ENCODE results near the gene ZNRD2.

The ZNRD2 gene

DNA sequence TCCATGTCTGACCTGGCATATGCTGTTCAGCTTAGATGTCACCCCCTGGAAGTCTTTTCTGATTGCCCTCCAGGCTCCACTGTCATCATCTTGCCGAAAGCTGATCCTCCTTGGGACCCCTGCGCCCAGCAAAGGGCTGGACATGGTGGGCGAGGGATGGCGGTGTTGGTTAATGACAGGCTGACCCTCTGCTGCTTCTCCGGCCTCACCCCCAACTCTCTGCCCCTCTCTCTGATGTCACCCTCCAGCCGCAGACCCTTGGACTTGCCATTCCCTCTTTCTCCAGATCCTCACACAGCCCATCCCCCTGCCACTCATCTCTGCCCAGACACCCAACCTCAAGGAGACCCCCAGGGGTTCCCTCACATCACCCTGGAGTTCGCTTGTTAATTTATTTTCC is 7.9 kb downstream of the ZNRD2 start:
- Mint-ChIP-seq H3K36me3 (peaks cover 42 to 65% of the 10 kb centered on the region in 2 donors), H3K27me3 (no peaks in the 10 kb centered on the region), H3K9me3 (no peaks in the 10 kb centered on the region), H3K27ac (peak overlapping the region; percentile 96), H3K4me3 (peak overlapping the region; percentile 88 to 90), H3K4me1 (peaks cover 47 to 75% of the 10 kb centered on the region in 2 donors)
- ATAC-seq (replicated peaks) (no peak), DNase-seq (no peak)

DNA sequence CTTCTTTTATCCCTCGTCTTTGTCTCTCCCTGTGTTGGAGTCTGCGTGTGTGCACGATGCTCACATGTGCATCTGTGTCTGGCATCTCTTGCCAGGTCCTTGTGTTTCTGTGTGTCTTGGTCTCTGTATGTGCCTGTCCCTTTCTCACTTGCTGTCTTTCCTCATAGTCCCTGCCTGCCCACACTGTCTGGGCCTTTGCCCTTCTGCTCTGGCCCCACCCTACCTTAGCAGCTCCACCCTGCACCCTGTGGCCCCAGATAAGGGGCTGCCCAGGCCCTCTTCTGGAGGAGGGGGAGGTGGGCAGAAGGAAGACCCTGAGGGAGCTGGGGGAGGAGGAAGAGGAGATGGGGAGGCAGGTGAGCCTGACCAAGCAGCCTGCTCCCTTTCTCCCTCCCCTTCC is 8.4 kb downstream of the ZNRD2 start:
- H3K4me1 Mint-ChIP-seq = peaks cover 46 to 75% of the 10 kb centered on the region in 2 donors
- DNase-seq (no peak), ATAC-seq (replicated peaks) (no peak)
- peak overlapping the region; percentile 88 to 90 for H3K4me3 Mint-ChIP-seq
- no peaks in the 10 kb centered on the region for H3K27me3 Mint-ChIP-seq
- peaks cover 44 to 68% of the 10 kb centered on the region in 2 donors for H3K36me3 Mint-ChIP-seq
- no peaks in the 10 kb centered on the region for H3K9me3 Mint-ChIP-seq
- peak overlapping the region; percentile 96 for H3K27ac Mint-ChIP-seq

DNA sequence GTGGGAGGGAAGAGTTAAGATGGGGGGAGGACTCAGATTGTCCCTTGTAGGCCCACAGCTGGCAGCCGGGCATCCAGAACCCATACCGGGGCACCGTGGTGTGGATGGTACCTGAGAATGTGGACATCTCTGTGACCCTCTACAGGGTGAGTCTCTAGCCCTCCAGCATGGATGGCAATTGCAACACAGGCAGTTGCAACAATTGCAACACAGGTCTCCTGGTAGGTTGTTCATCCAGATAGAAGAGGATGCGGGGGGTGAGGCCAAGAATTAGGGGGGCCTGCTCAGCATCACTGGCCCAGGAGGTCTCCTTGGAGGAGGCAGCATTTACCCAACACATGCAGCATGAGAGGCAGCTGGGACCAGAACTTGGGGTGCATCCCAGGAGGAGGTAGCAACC is 9.0 kb downstream of the ZNRD2 start:
- peaks cover 44 to 69% of the 10 kb centered on the region in 2 donors for H3K36me3 Mint-ChIP-seq

DNA sequence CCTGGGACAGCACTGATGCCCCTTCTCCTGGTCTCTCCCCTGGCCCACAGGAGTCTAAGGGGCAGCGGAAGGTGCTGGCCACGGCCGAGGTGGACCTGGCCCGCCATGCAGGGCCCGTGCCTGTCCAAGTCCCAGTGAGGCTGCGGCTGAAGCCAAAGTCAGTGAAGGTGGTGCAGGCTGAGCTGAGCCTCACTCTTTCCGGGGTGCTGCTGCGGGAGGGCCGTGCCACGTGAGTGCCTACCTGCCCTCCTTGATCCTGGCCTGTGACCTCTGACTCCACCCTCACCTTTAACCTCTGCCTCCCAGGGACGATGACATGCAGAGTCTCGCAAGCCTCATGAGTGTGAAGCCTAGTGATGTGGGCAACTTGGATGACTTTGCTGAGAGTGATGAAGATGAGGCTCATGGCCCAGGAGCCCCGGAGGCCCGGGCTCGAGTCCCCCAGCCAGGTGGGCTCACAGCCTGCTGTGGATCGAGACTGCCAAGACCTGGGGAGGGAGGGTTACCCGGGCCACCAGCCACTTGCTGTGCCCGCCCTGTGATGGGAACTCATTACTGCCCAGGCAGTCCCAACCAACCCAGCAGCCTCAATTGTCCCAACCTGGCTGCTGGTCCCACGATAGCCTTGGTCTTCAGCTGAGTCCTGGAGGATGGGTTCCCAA is 9.9 kb downstream of the ZNRD2 start:
- Mint-ChIP-seq H3K36me3 (peaks cover 47 to 73% of the 10 kb centered on the region in 2 donors), H3K27me3 (no peaks in the 10 kb centered on the region), H3K4me3 (no peak overlapping the region), H3K9me3 (no peaks in the 10 kb centered on the region), H3K27ac (peak overlapping the region; percentile 7), H3K4me1 (peaks cover 43 to 64% of the 10 kb centered on the region in 2 donors)
- DNase-seq (no peak), ATAC-seq (replicated peaks) (no peak)

More for the DNA sequence above, 9.0 kb downstream of the ZNRD2 start:
- peak overlapping the region; percentile 59 for H3K27ac Mint-ChIP-seq
- H3K4me1 Mint-ChIP-seq = peaks cover 48 to 70% of the 10 kb centered on the region in 2 donors
- H3K4me3 Mint-ChIP-seq = no peak overlapping the region
- H3K9me3 Mint-ChIP-seq = no peaks in the 10 kb centered on the region
- no peak for ATAC-seq (replicated peaks)
- no peaks in the 10 kb centered on the region for H3K27me3 Mint-ChIP-seq
- DNase-seq = no peak

DNA sequence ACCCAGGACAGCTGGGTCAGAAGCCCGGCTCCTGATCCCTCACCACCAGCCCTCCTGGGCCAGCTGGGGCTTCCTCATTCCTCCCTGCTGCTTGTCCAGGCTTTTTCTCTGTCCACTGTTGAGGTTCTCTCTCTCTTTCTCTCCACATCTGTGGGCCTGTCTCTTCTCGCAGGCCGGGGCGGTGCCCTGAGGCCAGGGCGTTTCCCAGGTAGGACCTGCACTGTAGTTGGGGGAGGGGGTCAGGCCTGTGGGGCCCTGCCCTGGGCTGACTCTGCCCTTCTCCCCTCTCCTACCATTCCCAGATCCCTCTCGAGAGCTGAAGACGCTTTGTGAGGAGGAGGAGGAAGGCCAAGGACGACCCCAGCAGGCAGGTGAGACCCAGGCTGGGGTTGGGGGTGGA is 10.5 kb downstream of the ZNRD2 start:
- ATAC-seq (replicated peaks) (no peak), DNase-seq (no peak)
- H3K4me1 Mint-ChIP-seq = peaks cover 40 to 63% of the 10 kb centered on the region in 2 donors
- H3K4me3 Mint-ChIP-seq = peak overlapping the region in 1 of 2 donors; percentile 26
- H3K9me3 Mint-ChIP-seq = no peaks in the 10 kb centered on the region
- no peaks in the 10 kb centered on the region for H3K27me3 Mint-ChIP-seq
- H3K36me3 Mint-ChIP-seq = peaks cover 50 to 74% of the 10 kb centered on the region in 2 donors
- H3K27ac Mint-ChIP-seq = peak overlapping the region; percentile 44

DNA sequence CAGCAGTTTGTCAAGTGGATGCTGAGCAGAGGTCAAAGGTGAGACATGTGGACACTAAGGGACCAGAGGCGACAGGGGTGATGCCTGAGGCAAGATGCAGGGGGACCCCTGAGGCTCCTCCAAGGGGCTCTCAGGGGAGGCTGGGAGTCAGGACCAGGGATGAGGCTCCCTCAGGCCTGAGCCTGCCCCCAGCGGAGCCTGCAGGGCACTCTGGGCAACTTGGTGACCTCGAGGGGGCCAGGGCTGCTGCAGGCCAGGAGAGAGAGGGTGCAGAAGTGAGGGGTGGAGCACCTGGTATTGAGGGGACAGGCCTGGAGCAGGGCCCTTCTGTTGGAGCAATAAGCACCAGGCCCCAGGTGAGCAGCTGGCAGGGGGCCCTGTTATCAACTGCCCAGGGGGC is 11.7 kb downstream of the ZNRD2 start:
- Mint-ChIP-seq H3K4me1 (peaks cover 50 to 67% of the 10 kb centered on the region in 2 donors), H3K9me3 (no peaks in the 10 kb centered on the region), H3K27me3 (no peaks in the 10 kb centered on the region), H3K4me3 (peak overlapping the region in 1 of 2 donors; percentile 3), H3K27ac (peak overlapping the region; percentile 44), H3K36me3 (peaks cover 58 to 80% of the 10 kb centered on the region in 2 donors)
- ATAC-seq (replicated peaks) (no peak), DNase-seq (no peak)

DNA sequence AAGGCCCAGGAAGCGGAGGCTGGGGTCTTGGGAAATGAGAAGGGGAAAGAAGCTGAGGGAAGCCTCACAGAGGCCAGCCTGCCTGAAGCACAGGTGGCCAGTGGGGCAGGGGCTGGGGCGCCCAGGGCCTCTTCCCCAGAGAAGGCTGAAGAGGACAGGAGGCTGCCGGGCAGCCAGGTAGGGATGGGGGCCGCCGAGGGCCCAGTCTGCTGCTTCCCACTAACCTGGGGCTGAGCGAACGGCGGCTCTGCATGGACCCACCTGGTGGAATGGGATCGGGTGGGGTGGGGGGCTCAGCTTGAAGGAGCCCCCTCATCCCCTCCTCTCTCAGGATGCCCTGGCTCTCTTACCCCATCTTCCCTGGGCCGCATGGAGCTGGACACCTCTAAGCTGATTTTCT is 13.3 kb downstream of the ZNRD2 start:
- ATAC-seq (replicated peaks) (no peak), DNase-seq (no peak)
- Mint-ChIP-seq H3K36me3 (peaks cover 58 to 83% of the 10 kb centered on the region in 2 donors), H3K27ac (peak overlapping the region; percentile 62), H3K27me3 (no peaks in the 10 kb centered on the region), H3K9me3 (no peaks in the 10 kb centered on the region), H3K4me1 (peaks cover 52 to 67% of the 10 kb centered on the region in 2 donors), H3K4me3 (peak overlapping the region in 1 of 2 donors; percentile 2)

DNA sequence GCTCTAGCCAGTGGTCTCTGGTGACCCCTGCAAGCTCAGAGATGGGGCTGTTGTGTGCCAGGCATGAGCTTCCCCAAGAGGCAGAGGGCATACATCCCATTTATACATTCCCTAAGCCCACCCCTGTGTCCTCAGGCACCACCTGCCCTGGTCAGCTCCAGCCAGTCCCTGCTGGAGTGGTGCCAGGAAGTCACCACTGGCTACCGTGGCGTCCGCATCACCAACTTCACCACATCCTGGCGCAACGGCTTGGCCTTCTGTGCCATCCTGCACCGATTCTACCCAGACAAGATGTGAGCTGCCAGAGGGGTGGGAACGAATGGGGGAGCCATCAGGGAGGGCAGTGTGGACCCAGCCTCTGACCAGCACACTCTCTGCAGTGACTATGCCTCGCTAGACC is 13.8 kb downstream of the ZNRD2 start:
- peaks cover 55 to 67% of the 10 kb centered on the region in 2 donors for H3K4me1 Mint-ChIP-seq
- no peaks in the 10 kb centered on the region for H3K27me3 Mint-ChIP-seq
- no peaks in the 10 kb centered on the region for H3K9me3 Mint-ChIP-seq
- ATAC-seq (replicated peaks) (no peak), DNase-seq (no peak)
- H3K36me3 Mint-ChIP-seq = peaks cover 60 to 83% of the 10 kb centered on the region in 2 donors
- H3K27ac Mint-ChIP-seq = peak overlapping the region; percentile 44
- H3K4me3 Mint-ChIP-seq = no peak overlapping the region

DNA sequence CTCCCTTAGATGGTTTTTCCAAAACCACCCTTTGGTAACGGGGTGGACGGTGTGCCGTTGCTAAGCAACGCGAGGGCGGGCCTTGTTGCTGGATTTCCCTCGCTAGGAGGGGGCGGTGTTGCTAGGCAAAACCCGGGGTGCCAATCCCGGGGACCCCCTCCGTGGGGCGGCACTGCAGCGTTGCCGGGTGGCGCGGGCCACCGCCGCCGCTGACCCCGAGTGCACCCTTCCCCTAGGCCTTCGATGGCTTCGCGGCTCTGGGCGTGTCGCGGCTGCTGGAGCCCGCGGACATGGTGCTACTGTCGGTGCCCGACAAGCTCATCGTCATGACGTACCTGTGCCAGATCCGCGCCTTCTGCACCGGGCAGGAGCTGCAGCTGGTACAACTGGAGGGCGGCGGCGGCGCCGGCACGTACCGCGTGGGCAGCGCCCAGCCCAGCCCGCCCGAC is 14.5 kb downstream of the ZNRD2 start:
- no peak for DNase-seq
- Mint-ChIP-seq H3K27me3 (no peaks in the 10 kb centered on the region), H3K4me1 (peaks cover 57 to 71% of the 10 kb centered on the region in 2 donors), H3K27ac (peak overlapping the region; percentile 44), H3K4me3 (no peak overlapping the region), H3K36me3 (peaks cover 57 to 80% of the 10 kb centered on the region in 2 donors), H3K9me3 (no peaks in the 10 kb centered on the region)
- no peak for ATAC-seq (replicated peaks)

DNA sequence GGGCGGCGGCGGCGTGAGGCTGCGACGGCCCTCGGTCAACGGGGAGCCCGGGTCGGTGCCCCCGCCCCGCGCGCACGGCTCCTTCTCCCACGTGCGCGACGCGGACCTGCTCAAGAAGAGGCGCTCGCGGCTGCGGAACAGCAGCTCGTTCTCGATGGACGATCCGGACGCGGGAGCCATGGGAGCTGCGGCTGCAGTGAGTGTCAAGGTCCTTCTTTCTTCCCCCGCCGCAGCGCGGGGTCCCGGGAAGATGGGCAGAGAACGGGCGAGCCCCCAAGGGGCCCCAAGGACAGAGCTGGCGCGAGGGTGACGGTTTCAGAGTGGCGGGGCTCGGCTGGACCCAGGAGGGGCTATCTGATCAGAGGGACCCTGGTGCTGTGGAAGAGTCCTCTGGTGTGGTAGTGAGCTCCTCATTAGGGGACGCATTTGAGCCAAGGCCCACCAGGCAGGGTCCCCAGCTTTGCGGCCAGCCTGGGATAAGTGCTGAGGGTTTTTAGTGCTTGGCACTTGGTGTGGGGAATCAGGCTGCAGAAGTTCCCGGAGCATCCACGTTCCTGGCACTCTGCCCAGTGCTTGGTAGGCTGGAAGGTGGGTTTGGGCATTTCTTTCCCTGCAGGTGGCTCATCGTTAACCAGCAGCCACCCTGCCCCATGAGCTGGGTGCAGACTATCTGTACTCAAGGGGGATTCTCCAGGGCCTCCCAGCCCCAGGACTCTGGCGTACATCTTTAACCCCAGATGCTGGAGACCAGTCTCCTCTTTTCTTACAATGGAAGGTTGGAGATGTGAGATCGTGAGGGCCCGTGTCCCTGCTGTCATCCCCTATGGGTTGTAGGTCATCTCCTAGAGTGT is 15.3 kb downstream of the ZNRD2 start:
- H3K27ac Mint-ChIP-seq = peak overlapping the region; percentile 97
- H3K9me3 Mint-ChIP-seq = no peaks in the 10 kb centered on the region
- DNase-seq (no peak), ATAC-seq (replicated peaks) (no peak)
- H3K4me3 Mint-ChIP-seq = peak overlapping the region; percentile 28 to 56
- H3K36me3 Mint-ChIP-seq = peaks cover 58 to 78% of the 10 kb centered on the region in 2 donors
- peaks cover 61 to 74% of the 10 kb centered on the region in 2 donors for H3K4me1 Mint-ChIP-seq
- no peaks in the 10 kb centered on the region for H3K27me3 Mint-ChIP-seq

DNA sequence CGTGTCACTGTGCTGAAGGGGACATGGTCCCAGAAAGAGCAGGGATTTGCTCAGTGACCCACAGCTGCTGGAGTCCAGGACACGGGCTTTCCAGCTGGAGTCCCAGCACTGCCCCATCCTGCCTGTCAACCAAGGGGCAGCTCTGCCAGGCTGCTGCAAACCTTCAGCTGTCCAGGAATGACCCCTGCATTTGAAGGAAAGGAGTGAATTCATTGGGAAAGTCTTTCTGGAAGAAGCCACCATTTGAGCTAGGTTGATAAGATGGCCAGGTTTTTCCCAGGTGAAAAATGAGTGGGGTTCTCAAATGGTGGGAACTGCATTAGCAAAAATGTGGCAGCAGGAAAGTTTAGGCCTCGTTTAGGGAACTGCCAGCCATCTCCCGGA is 16.0 kb downstream of the ZNRD2 start:
- Mint-ChIP-seq H3K4me3 (peak overlapping the region; percentile 28 to 56), H3K27me3 (no peaks in the 10 kb centered on the region), H3K36me3 (peaks cover 60 to 74% of the 10 kb centered on the region in 2 donors), H3K9me3 (no peaks in the 10 kb centered on the region), H3K4me1 (peaks cover 60 to 70% of the 10 kb centered on the region in 2 donors), H3K27ac (peak overlapping the region; percentile 97)
- DNase-seq (no peak), ATAC-seq (replicated peaks) (no peak)

DNA sequence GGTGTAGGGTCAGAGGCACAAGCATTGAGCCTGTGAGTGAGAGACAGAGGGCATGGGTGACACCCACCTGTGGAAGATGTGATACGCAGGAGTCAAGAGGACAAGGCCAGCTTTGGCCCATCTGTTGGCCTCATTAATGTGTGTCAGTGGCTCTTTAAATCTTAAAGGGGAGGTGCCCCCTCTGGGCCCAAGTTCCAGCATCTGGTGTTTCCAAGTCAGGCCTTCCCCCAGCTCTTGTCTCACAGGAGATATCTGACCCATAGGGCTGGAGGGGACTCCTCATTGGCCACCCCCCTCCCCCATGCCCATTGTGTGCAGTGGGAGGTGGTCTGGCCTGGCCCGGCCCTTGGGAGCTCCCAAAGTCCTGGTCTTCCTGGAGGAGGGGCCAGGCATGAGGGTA is 16.4 kb downstream of the ZNRD2 start:
- ATAC-seq (replicated peaks) (no peak), DNase-seq (no peak)
- peak overlapping the region; percentile 97 for H3K27ac Mint-ChIP-seq
- peaks cover 58 to 76% of the 10 kb centered on the region in 2 donors for H3K36me3 Mint-ChIP-seq
- peaks cover 58 to 67% of the 10 kb centered on the region in 2 donors for H3K4me1 Mint-ChIP-seq
- H3K4me3 Mint-ChIP-seq = peak overlapping the region; percentile 57 to 66
- H3K9me3 Mint-ChIP-seq = no peaks in the 10 kb centered on the region
- H3K27me3 Mint-ChIP-seq = no peaks in the 10 kb centered on the region

DNA sequence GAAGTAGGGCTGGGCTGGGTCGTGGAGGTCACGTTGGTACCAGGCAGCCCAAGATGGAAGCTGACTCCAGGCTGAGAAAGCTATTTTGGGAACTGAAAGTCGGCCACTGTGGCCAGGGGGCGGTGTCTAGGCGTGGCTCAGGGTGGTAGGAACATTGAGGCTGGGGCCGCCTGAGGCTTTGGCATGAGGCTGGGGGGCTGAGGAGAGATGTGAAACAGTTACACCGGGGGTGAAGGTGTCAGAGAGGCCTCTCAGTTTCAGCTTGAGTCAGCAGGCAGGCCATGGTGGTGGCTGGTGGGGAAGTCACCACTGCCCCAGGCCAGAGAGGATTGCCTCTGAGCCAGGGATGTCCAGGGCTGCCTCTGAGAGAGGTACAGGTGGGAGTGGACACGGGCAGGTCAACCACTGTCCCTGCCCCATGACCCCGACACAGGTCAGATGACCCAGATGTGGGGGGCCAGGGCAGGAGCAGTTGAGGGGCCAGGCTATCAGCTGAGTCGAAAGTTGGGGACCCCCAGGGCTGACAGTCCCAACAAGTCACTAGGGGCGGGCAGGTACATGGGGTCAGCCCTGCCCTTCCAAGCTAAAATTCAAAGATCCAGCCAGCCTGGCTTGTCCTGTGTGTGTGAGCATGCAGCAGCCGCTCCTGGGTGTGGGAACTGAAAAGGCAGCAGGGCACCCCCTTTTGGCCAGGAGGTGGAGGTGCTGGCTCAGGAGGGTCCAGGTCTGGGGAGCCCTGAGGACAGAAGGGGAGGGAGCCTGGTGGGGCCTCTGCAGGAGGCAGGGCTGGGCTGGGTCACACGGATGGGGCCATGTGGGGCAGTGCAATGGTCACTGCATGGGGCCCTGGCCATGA is 18.1 kb downstream of the ZNRD2 start:
- H3K4me3 Mint-ChIP-seq = peak overlapping the region; percentile 78
- H3K27ac Mint-ChIP-seq = peak overlapping the region; percentile 97

More for the DNA sequence above, 18.1 kb downstream of the ZNRD2 start:
- peak; percentile 92 for DNase-seq
- Mint-ChIP-seq H3K9me3 (no peaks in the 10 kb centered on the region), H3K27me3 (no peaks in the 10 kb centered on the region), H3K4me1 (peaks cover 44 to 63% of the 10 kb centered on the region in 2 donors), H3K36me3 (peaks cover 47 to 68% of the 10 kb centered on the region in 2 donors)
- ATAC-seq (replicated peaks) = peak; percentile 88 to 89
